ENCODE data around the gene YEATS2.
"Not testable (repeated sequence)": the region's sequence is repeated elsewhere in the genome, so short reads cannot be mapped to it uniquely, and the experiment has no call there.

YEATS2 gene

DNA sequence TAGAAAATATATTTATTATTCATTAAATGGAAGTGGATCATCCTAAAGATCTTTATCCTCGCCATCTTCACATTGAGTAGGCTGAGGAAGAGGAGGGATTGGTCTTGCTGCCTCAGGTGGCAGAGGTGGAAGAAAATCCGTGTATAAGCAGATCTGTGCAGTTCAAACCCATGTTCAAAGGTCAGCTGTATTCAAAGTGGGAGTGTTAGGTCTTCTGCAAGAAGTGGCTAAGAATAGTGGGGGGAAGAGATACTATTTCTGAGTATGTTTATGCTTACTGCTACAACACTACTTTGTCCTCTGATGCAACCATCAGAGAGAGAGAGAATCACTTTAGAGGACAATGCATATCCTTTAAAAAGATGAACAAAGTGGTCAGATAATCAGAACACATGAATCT is 39.5 kb downstream of the YEATS2 start:
- no peak overlapping the region for H3K27ac Mint-ChIP-seq
- H3K27me3 Mint-ChIP-seq (ENCODE audit: low read depth) = no peaks in the 10 kb centered on the region
- H3K4me3 Mint-ChIP-seq = no peak overlapping the region
- H3K9me3 Mint-ChIP-seq = no peaks in the 10 kb centered on the region
- no peaks in the 10 kb centered on the region for H3K4me1 Mint-ChIP-seq (ENCODE audit: low read depth)
- peaks cover 40% of the 10 kb centered on the region for H3K36me3 Mint-ChIP-seq (ENCODE audit: low read depth)

DNA sequence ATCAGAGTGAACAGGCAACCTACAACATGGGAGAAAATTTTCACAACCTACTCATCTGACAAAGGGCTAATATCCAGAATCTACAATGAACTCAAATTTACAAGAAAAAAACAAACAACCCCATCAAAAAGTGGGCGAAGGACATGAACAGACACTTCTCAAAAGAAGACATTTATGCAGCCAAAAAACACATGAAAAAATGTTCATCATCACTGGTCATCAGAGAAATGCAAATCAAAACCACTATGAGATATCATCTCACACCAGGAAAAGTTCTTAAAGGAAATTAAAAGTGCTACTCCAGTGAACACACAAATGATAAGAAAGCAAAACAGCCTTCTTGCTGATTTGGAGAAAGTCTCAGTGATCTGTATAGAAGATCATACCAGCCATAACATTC is 42.6 kb downstream of the YEATS2 start:
- peaks cover 42% of the 10 kb centered on the region for H3K36me3 Mint-ChIP-seq (ENCODE audit: low read depth)
- not testable (repeated sequence) for H3K4me1 Mint-ChIP-seq (ENCODE audit: low read depth); H3K9me3 Mint-ChIP-seq; H3K27me3 Mint-ChIP-seq (ENCODE audit: low read depth); H3K4me3 Mint-ChIP-seq; H3K27ac Mint-ChIP-seq

- Mint-ChIP-seq H3K9me3 (no peaks in the 10 kb centered on the region), H3K27ac (no peak overlapping the region), H3K4me3 (no peak overlapping the region), H3K36me3 (ENCODE audit: low read depth) (peaks cover 33% of the 10 kb centered on the region), H3K4me1 (ENCODE audit: low read depth) (no peaks in the 10 kb centered on the region), H3K27me3 (ENCODE audit: low read depth) (no peaks in the 10 kb centered on the region)
Observed at GRCh38 chr3:183743231-183743630, 45.6 kb downstream of the YEATS2 start.

DNA sequence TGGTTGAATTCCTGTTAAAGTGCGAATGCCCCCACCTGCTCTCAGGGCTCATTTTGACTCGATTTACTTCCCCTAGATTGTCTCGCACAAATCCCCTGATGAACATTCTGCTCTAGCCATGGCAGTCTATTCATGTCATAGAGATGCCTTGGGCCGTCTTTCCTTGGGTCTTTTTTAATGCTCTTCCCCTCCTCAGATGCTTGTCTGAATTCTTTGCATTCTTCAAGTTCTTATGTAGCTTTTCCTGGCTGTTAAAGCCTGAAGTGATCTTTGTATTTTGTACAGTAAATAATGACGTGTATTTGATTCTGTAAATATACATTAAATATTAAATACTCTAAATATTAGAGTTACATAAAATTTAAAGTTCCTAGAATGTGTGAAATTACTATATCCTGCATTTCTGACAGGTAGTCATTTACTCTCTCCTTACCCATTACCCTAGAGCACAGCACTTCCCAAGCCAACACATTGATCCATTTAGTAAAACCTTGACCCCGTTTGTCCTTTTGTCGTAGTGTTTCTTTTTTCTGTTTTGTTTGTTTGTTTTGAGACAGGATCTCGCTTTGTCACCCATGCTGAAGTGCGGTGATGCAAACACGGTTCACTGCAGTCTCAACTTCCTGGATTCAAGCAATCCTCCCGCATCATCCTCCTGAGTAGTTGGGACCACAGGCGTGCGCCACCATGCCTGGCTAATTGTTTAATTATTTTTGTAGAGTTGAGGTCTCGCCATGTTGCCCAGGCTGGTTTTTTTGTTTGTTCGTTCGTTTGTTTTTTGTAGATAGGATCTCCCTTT is 47.9 kb downstream of the YEATS2 start:
- Mint-ChIP-seq H3K36me3 (ENCODE audit: low read depth) (peaks cover 40% of the 10 kb centered on the region), H3K4me3 (no peak overlapping the region), H3K27me3 (ENCODE audit: low read depth) (no peaks in the 10 kb centered on the region), H3K4me1 (ENCODE audit: low read depth) (no peaks in the 10 kb centered on the region), H3K9me3 (no peaks in the 10 kb centered on the region), H3K27ac (no peak overlapping the region)

DNA sequence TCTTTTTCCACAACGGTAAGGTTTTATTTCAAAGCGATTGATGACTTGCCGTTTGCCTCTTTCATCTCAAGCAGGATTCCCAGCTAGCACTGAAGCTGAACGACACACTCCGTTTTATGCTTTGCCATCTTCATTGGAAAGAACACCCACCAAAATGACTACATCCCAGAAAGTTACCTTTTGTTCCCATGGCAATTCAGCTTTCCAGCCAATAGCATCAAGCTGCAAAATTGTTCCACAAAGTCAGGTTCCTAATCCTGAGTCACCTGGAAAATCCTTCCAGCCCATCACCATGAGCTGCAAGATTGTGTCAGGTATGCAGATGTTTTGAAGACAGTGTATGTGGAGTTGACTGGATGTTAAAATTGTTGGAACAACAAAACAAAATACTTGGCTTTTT is 56.5 kb downstream of the YEATS2 start:
- no peaks in the 10 kb centered on the region for H3K27me3 Mint-ChIP-seq (ENCODE audit: low read depth)
- no peak overlapping the region for H3K27ac Mint-ChIP-seq
- H3K4me1 Mint-ChIP-seq (ENCODE audit: low read depth) = no peaks in the 10 kb centered on the region
- peaks cover 54% of the 10 kb centered on the region for H3K36me3 Mint-ChIP-seq (ENCODE audit: low read depth)
- no peaks in the 10 kb centered on the region for H3K9me3 Mint-ChIP-seq
- no peak overlapping the region for H3K4me3 Mint-ChIP-seq

- peaks cover 38% of the 10 kb centered on the region for H3K36me3 Mint-ChIP-seq (ENCODE audit: low read depth)
- no peak overlapping the region for H3K4me3 Mint-ChIP-seq
- peaks cover 4% of the 10 kb centered on the region for H3K4me1 Mint-ChIP-seq (ENCODE audit: low read depth)
- no peaks in the 10 kb centered on the region for H3K27me3 Mint-ChIP-seq (ENCODE audit: low read depth)
- H3K27ac Mint-ChIP-seq = no peak overlapping the region
- no peaks in the 10 kb centered on the region for H3K9me3 Mint-ChIP-seq
Observed at GRCh38 chr3:183762304-183762703, 64.7 kb downstream of the YEATS2 start.

GRCh38 chr3:183764847-183765731 is 67.5 kb downstream of the YEATS2 start:
- Mint-ChIP-seq H3K9me3 (no peaks in the 10 kb centered on the region), H3K36me3 (ENCODE audit: low read depth) (peaks cover 29% of the 10 kb centered on the region), H3K27ac (no peak overlapping the region)

GRCh38 chr3:183766107-183766506 is 68.5 kb downstream of the YEATS2 start:
- H3K9me3 Mint-ChIP-seq = no peaks in the 10 kb centered on the region
- H3K27me3 Mint-ChIP-seq (ENCODE audit: low read depth) = no peaks in the 10 kb centered on the region
- H3K4me3 Mint-ChIP-seq = no peak overlapping the region
- H3K4me1 Mint-ChIP-seq (ENCODE audit: low read depth) = peaks cover 4% of the 10 kb centered on the region
- H3K36me3 Mint-ChIP-seq (ENCODE audit: low read depth) = peaks cover 27% of the 10 kb centered on the region
- H3K27ac Mint-ChIP-seq = peak overlapping the region; percentile 22

More at GRCh38 chr3:183764847-183765731, 67.5 kb downstream of the YEATS2 start:
- Mint-ChIP-seq H3K27me3 (ENCODE audit: low read depth) (no peaks in the 10 kb centered on the region), H3K4me3 (no peak overlapping the region), H3K4me1 (ENCODE audit: low read depth) (peaks cover 4% of the 10 kb centered on the region)

- H3K4me1 Mint-ChIP-seq (ENCODE audit: low read depth) = peaks cover 4% of the 10 kb centered on the region
- no peak overlapping the region for H3K27ac Mint-ChIP-seq
- H3K36me3 Mint-ChIP-seq (ENCODE audit: low read depth) = peaks cover 25% of the 10 kb centered on the region
- H3K4me3 Mint-ChIP-seq = no peak overlapping the region
- no peaks in the 10 kb centered on the region for H3K27me3 Mint-ChIP-seq (ENCODE audit: low read depth)
- H3K9me3 Mint-ChIP-seq = no peaks in the 10 kb centered on the region
Observed at GRCh38 chr3:183766745-183767606, 69.4 kb downstream of the YEATS2 start.

- Mint-ChIP-seq H3K4me1 (ENCODE audit: low read depth) (peaks cover 4% of the 10 kb centered on the region), H3K4me3 (no peak overlapping the region), H3K36me3 (ENCODE audit: low read depth) (peaks cover 24% of the 10 kb centered on the region), H3K27ac (no peak overlapping the region), H3K27me3 (ENCODE audit: low read depth) (no peaks in the 10 kb centered on the region), H3K9me3 (no peaks in the 10 kb centered on the region)
Observed at GRCh38 chr3:183768114-183768513, 70.5 kb downstream of the YEATS2 start.

- no peaks in the 10 kb centered on the region for H3K27me3 Mint-ChIP-seq (ENCODE audit: low read depth)
- peaks cover 4% of the 10 kb centered on the region for H3K4me1 Mint-ChIP-seq (ENCODE audit: low read depth)
- no peaks in the 10 kb centered on the region for H3K9me3 Mint-ChIP-seq
- peaks cover 29% of the 10 kb centered on the region for H3K36me3 Mint-ChIP-seq (ENCODE audit: low read depth)
- no peak overlapping the region for H3K4me3 Mint-ChIP-seq
- H3K27ac Mint-ChIP-seq = no peak overlapping the region
Observed at GRCh38 chr3:183769453-183769852, 71.9 kb downstream of the YEATS2 start.

DNA sequence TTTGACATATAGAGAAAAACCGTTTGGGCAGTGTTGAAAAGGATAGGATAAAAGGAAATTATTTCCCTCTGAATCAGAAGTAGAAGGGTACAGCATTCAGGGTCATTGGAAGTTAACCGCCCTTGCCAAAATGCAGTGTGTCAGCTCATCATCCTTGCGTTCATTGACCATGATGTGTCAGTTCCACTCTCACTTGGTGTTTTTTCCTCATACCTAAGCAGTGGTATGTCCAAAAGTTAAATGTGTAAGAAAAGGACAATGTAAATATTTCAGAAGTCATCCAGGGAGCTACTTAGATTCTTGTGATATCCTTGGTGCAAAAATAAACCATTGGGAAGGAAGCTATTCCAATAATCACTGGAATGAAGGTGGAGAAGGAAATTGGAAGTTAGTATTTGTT is 77.0 kb downstream of the YEATS2 start:
- no peaks in the 10 kb centered on the region for H3K9me3 Mint-ChIP-seq
- no peak overlapping the region for H3K27ac Mint-ChIP-seq
- H3K36me3 Mint-ChIP-seq (ENCODE audit: low read depth) = peaks cover 50% of the 10 kb centered on the region
- H3K4me3 Mint-ChIP-seq = no peak overlapping the region
- H3K4me1 Mint-ChIP-seq (ENCODE audit: low read depth) = no peaks in the 10 kb centered on the region
- no peaks in the 10 kb centered on the region for H3K27me3 Mint-ChIP-seq (ENCODE audit: low read depth)

- Mint-ChIP-seq H3K9me3 (no peaks in the 10 kb centered on the region), H3K36me3 (ENCODE audit: low read depth) (peaks cover 58% of the 10 kb centered on the region), H3K4me3 (no peak overlapping the region), H3K4me1 (ENCODE audit: low read depth) (no peaks in the 10 kb centered on the region), H3K27me3 (ENCODE audit: low read depth) (no peaks in the 10 kb centered on the region), H3K27ac (no peak overlapping the region)
Observed at GRCh38 chr3:183775781-183776180, 78.2 kb downstream of the YEATS2 start.

GRCh38 chr3:183776451-183776850 is 78.9 kb downstream of the YEATS2 start:
- H3K27ac Mint-ChIP-seq; H3K27me3 Mint-ChIP-seq (ENCODE audit: low read depth); H3K4me3 Mint-ChIP-seq; H3K4me1 Mint-ChIP-seq (ENCODE audit: low read depth); H3K9me3 Mint-ChIP-seq: not testable (repeated sequence)
- H3K36me3 Mint-ChIP-seq (ENCODE audit: low read depth) = peaks cover 58% of the 10 kb centered on the region

Data from T-helper 1 cell treated with Interleukin-12 subunit alpha and Interleukin-12 subunit beta and Interleukin-4 antibody, amounts not matched to agents 30 μg/mL and 1 μg/mL, for 36 hours (primary cell).